OCI-LY3 (cell line): ENCODE data around the gene ZMYND8.
A peak's percentile ranks its signal among the peaks of the same experiment; 100 is the strongest.

Experiments used
- H2AFZ ChIP-seq: fragments of 200-600, 300-600 bp; shearing (Covaris generic); 2 replicates; pipeline ENCODE4 v1.6.0; 2014; ENCODE audit warnings: antibody characterized with exemption, low read depth, low read length
- H3K27ac ChIP-seq: fragments of 200-600, 300-600 bp; sonication (generic); 2 replicates; pipeline ENCODE4 v1.5.1; 2014; ENCODE audit warnings: mild to moderate bottlenecking, low read length, moderate library complexity, mixed read lengths
- H3K27me3 ChIP-seq: fragments of 200-600, 300-600 bp; sonication (generic); 2 replicates; pipeline ENCODE4 v1.6.1; 2014; ENCODE audit warnings: low read depth, low read length, mixed read lengths
- H3K36me3 ChIP-seq: fragments of 200-600, 300-600 bp; sonication (generic); replicated peaks from 2 replicates; pipeline ENCODE3; 2014; ENCODE audit warnings: low read depth, low read length, mixed read lengths
- H3K4me1 ChIP-seq: fragments of 300-600, 200-600 bp; sonication (generic); 2 replicates; pipeline ENCODE4 v1.6.1; 2014; ENCODE audit warnings: low read length, mixed read lengths
- H3K4me2 ChIP-seq: fragments of 200-600, 300-600 bp; sonication (generic); 2 replicates; pipeline ENCODE4 v1.6.1; 2014; ENCODE audit warnings: low read length, mixed read lengths
- H3K4me3 ChIP-seq: fragments of 300-600, 200-600 bp; sonication (generic); 2 replicates; pipeline ENCODE4 v1.5.1; 2014; ENCODE audit warnings: antibody characterized with exemption, mild to moderate bottlenecking, low read length, moderate library complexity
- H3K79me2 ChIP-seq: fragments of 300-600, 200-600 bp; shearing (Covaris generic); 2 replicates; pipeline ENCODE4 v1.6.1; 2014; ENCODE audit warnings: mild to moderate bottlenecking, low read length, mixed read lengths
- H3K9ac ChIP-seq: fragments of 300-600, 200-600 bp; shearing (Covaris generic); 2 replicates; pipeline ENCODE4 v1.6.0; 2014; ENCODE audit warnings: mild to moderate bottlenecking, low read length, moderate library complexity
- H3K9me3 ChIP-seq: fragments of 200-600, 300-600 bp; shearing (Covaris generic); 2 replicates; pipeline ENCODE4 v1.6.1; 2014; ENCODE audit warnings: low read length, mixed read lengths; ENCODE audit not compliant: insufficient read depth
- H4K20me1 ChIP-seq: fragments of 200-600, 300-600 bp; sonication (generic); 2 replicates; pipeline ENCODE4 v1.6.1; 2016; ENCODE audit warnings: low read length, mixed read lengths; ENCODE audit not compliant: insufficient read depth
- EZH2phosphoT487 ChIP-seq: fragments of 200-600 bp; shearing (Covaris generic); IDR thresholded peaks from 2 replicates; pipeline ENCODE4 v1.6.1; 2018; ENCODE audit warnings: antibody characterized with exemption, mixed run types, low read depth
- TF ChIP-seq, protein P1 (sequence below): fragments of 200-600, 300-600 bp; sonication (generic); IDR thresholded peaks from 2 replicates; pipeline ENCODE4 v1.5.1; 2014; ENCODE audit warnings: antibody characterized with exemption, low read length, low read depth

ZMYND8 gene

DNA sequence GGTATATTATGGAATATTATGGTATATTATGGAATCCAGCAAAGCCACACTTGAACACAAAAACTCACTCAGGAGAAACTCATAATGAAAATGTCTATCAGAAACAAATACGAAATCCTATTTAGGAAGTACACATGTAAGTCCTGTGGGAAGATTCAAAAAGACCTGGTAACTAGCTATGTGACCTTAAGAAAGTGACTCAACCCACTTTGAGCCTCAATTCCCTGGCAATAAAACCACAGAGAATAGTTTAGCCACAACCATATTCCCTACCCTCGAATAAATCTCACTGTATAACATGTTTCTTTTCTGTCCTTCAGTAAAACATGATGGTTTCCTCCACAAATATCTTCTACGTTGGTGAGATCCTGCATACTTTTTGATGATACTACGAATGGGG, 56.4 kb downstream of the ZMYND8 start:
- Histone ChIP-seq H3K4me1 (no peaks in the 10 kb centered on the region), H2AFZ (no peak overlapping the region), H3K27me3 (no peaks in the 10 kb centered on the region), H3K4me2 (no peak overlapping the region), H3K27ac (no peak overlapping the region), H3K9ac (no peak overlapping the region), H4K20me1 (peaks cover 7% of the 10 kb centered on the region; the same call in 1 of the 2 replicates), H3K9me3 (no peaks in the 10 kb centered on the region), H3K4me3 (no peak overlapping the region), H3K79me2 (no peaks in the 10 kb centered on the region), H3K36me3 (peaks cover 41% of the 10 kb centered on the region)
- TF ChIP-seq, protein P1, sequence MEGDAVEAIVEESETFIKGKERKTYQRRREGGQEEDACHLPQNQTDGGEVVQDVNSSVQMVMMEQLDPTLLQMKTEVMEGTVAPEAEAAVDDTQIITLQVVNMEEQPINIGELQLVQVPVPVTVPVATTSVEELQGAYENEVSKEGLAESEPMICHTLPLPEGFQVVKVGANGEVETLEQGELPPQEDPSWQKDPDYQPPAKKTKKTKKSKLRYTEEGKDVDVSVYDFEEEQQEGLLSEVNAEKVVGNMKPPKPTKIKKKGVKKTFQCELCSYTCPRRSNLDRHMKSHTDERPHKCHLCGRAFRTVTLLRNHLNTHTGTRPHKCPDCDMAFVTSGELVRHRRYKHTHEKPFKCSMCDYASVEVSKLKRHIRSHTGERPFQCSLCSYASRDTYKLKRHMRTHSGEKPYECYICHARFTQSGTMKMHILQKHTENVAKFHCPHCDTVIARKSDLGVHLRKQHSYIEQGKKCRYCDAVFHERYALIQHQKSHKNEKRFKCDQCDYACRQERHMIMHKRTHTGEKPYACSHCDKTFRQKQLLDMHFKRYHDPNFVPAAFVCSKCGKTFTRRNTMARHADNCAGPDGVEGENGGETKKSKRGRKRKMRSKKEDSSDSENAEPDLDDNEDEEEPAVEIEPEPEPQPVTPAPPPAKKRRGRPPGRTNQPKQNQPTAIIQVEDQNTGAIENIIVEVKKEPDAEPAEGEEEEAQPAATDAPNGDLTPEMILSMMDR: no peak
- no peak for TF ChIP-seq EZH2phosphoT487

DNA sequence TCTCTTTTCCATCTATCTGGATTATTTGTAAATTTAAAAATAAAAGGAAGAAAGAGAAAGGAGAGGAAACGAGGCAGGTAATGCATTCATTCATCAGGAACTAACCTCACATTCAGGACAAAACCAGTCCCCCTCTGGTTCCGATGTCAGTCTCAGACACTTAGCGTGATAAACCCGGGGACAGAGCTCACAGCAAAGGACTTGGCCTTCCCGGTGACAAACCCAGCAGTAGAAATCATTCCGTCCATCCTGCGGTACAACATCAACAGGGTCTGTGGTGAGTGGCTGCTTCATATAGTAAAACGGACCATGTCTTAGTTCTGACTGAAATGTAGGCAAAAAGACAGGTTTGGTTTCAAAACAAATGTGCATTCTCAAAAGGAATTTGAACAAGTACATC, 57.9 kb downstream of the ZMYND8 start:
- no peak overlapping the region for H3K27ac ChIP-seq
- no peaks in the 10 kb centered on the region for H3K79me2 ChIP-seq
- no peak overlapping the region for H2AFZ ChIP-seq
- H3K27me3 ChIP-seq: no peaks in the 10 kb centered on the region
- no peak for TF ChIP-seq EZH2phosphoT487
- TF ChIP-seq, protein P1: no peak
- H3K9me3 ChIP-seq: no peaks in the 10 kb centered on the region
- no peak overlapping the region for H3K4me2 ChIP-seq
- H4K20me1 ChIP-seq: no peaks in the 10 kb centered on the region
- no peaks in the 10 kb centered on the region for H3K4me1 ChIP-seq
- H3K9ac ChIP-seq: no peak overlapping the region
- H3K36me3 ChIP-seq: peaks cover 41% of the 10 kb centered on the region
- no peak overlapping the region for H3K4me3 ChIP-seq

DNA sequence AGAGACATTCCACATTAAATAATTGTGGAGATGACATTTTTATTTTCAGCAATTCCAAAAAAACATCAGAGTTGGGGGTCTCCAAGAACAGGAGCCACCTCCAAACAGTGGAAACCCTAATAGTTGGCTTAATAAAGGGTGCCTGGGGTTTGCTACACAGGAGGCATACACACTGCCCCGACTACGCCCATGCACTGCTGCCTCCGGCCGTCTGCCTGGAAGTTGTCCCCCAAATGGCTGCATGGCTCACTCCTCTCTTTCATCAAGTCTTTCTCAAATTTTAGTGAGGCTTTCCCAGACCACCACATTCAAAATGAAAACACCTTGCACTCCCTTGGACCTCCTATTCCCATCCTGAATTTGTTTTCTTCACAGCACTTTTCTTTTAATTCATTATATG, 58.8 kb downstream of the ZMYND8 start:
- TF ChIP-seq, protein P1: no peak
- no peak for TF ChIP-seq EZH2phosphoT487
- Histone ChIP-seq H3K4me2 (no peak overlapping the region), H3K4me3 (no peak overlapping the region), H2AFZ (no peak overlapping the region), H3K9ac (no peak overlapping the region), H3K9me3 (no peaks in the 10 kb centered on the region), H3K36me3 (peaks cover 40% of the 10 kb centered on the region), H3K27me3 (no peaks in the 10 kb centered on the region), H3K27ac (no peak overlapping the region), H3K4me1 (no peaks in the 10 kb centered on the region), H4K20me1 (no peaks in the 10 kb centered on the region), H3K79me2 (no peaks in the 10 kb centered on the region)

DNA sequence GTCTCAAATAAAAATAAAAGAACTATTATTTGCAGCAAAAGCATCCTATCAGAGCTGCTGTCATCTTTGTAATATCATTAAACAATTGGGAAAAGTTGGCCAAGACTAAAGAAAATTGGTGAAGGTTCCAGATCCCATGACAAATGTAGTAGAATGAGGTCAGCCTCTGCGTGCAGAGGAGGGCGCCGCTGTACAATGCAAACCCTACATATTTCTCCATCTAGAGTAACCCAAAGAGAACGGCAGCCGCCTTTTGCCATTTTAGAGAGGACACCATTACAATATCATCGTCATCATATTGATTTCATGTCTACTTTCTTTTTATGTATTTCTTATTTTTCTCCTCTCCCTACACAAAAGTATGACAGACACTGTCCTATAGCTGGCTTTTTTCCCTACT, 59.5 kb downstream of the ZMYND8 start:
- Histone ChIP-seq H3K79me2 (no peaks in the 10 kb centered on the region), H4K20me1 (no peaks in the 10 kb centered on the region), H3K4me2 (no peak overlapping the region), H3K27me3 (no peaks in the 10 kb centered on the region), H3K9ac (no peak overlapping the region), H3K27ac (no peak overlapping the region), H3K4me1 (no peaks in the 10 kb centered on the region), H2AFZ (no peak overlapping the region), H3K4me3 (no peak overlapping the region), H3K36me3 (peaks cover 38% of the 10 kb centered on the region), H3K9me3 (no peaks in the 10 kb centered on the region)
- no peak for TF ChIP-seq EZH2phosphoT487
- TF ChIP-seq, protein P1: peak; percentile 49
